GM18867 (cell line): ENCODE results near the gene LRP8.
A peak's percentile ranks its signal among the peaks of the same experiment; 100 is the strongest.

ENCODE experiments used
- ATAC-seq: cut with Tn5 transposase; IDR thresholded peaks from one replicate; pipeline ENCODE4 v1.9.1; 2021; ENCODE audit warnings: mild to moderate bottlenecking, moderate library complexity; ENCODE audit not compliant: unreplicated experiment

Gene LRP8

DNA sequence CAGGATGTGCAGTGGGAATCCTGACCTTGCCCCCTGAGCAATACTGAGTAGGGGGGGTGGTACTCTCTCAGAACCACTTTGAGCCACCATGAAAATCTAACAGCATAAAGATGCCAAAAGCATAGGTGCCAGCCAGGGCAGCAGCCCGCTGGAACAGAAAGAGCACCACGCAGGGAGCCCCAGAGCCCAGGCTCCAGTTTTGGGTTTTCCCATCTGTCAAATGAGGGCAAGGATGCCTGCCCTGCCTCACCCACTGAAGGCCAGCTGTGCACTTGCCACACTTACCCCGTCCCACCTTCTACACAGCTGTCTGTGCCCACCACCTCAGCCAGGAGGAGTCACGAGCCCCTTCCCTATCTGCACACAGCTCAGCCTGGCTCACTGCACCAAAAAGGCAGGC is 20.8 kb downstream of the LRP8 start:
- ATAC-seq, result no peak

GRCh38 chr1:53306168-53306567 is 21.7 kb downstream of the LRP8 start:
- no peak for ATAC-seq

DNA sequence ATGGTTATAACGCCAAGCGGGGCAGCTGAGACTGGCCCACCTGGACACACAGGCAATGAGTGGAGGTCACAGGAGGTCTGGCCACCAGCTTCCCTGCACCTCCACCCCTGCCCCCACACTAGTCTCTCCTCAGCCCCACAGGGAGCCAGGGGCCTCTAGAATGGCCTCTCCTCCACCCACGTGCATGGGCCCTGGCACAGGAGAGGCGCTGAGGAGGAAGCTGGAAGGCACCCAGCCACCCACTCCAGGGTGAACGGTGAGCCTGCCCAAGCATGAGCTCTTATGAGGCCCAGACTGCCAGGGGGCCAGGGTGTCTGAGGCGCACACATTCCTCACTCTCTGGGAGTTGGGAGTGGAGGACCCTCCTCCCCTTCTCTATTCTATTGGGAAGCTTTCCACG is 22.2 kb downstream of the LRP8 start:
- no peak for ATAC-seq

DNA sequence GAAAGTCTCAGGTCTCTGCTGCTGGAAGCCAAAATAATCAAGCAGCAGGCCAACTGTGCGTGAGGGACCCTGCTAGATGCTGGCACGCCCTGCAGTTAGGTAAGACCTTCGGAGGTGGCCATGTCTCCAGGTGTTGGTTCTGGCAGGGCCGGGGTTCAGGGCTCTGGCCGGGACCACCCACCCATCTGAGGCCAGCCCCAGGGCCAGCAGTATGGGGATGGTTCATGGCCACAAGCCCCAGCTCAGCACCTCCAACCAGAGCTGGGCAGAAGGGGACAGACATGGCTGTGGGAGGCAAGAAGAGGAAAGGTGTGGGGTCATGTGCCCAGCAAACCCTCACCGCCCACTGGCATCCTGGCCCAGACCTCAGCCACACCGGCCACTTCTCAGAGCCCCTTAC is 23.3 kb downstream of the LRP8 start:
- ATAC-seq, result no peak

DNA sequence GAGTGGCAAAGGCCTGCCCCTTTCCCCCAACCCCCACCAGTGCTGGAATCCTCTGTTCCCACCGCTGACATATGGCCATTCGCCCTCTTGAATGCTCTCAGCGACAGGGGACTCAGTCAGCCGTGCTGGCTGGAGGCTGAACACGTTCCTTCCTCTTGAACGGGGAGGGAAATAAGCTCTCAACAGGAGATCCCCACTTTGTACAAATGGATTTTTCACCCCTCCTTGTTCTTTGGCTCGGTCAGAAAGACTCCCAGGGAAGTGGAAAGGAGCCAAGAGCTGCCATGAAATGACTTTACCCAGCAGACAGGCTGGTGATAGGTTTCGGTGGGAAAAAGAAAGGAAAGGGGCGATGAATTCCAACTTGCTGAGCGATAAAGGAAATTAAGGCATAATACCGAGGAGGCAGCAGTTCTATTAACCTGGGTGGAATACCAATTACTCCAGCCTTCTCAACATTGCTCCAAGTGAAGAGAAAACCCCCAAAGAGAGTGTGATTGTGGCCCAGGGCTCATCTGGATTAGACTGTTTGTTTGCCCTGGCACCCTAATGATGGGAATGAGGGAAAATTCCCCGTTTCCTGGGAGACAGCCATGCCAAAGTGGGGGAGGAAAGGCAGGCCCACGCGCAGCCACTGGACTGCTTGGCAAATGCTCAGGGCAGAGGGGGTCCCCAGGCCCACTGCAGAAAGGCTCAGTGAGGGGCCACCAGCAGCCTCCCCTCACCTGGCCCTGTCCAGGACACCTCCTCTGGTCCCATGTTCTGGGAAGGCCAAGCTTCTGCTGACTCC is 23.9 kb downstream of the LRP8 start:
- no peak for ATAC-seq

DNA sequence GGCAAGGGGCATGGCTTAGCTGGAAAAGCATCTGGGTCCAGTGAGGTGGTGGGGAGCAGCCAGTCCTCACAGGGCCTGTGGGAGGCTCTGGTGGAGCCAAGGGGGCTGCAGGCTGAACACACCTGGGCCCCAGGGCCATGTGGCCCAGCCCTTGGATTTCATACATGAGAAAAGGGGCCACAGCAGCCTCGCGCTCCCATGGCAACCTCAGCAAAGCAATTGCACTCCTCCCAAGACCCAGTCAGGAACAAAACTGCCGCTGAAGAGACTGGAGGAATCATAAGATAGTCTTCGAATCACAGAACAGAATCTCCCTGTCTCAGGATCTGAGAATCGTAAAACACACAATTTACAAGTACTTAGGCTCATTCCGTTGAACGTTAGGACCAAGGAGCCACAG is 24.6 kb downstream of the LRP8 start:
- ATAC-seq, result no peak

GRCh38 chr1:53299233-53299632 is 28.6 kb downstream of the LRP8 start:
- no peak for ATAC-seq

DNA sequence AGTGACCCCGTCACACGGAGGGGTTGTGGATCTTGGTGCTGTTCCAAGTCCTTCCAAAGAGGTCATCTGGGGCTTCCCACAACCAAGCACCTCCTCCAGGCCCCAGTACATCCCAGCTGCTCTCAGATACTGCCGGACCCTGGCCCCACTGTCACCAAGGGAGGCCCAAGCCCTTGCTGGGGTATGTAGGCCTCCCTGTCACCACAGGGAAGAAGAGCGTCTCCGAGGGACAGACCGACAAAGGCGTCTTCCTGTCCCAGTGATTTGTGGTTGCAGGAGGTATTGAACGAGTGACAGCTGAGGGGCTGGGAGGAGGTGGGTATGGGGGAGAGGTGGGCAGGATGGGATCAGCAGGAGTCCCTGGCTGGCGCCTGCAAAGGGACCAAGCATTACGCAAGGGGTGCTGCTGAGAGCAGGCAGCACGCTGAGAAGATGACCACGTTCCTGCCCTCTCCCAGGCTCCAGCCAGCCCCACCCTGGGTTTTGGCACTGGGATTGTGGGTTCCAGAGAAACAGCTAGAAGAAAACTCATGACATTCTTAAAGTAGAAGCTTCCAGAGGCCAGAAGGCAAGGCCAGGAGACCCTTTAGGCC is 29.7 kb downstream of the LRP8 start:
- no peak for ATAC-seq

GRCh38 chr1:53297195-53297594 is 30.7 kb downstream of the LRP8 start:
- no peak for ATAC-seq

DNA sequence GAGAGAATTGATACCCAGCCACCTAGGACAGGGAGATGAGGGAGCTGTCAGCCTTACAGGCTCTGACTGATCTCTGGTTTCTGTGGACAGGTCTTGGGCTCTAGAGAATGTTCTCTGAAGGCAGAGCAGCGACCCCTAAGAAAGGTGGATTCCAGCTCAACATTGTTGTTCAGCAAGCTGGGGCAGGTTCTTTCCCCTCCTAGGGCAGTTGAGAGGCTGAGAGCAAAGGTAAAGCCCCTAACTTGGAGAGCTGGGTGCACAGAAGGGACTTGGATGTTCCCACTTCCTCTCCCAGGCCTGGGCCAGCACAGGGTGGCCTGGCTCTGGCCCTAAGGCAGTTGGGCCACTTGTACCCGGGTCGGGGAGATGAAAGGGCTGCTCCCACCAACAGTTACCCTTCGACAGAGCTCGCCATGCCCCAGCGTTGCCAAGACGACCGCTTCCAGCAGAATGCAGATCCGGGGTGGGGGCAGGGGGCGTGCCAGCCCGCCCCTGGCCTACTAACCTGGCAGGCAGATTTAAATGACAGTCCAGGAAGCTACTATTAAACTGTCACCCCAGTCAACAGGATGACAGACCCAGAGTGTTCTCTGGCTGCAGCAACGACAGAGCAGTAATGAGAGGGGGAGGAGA is 31.6 kb downstream of the LRP8 start:
- ATAC-seq, result no peak

- no peak for ATAC-seq
Measured at GRCh38 chr1:53295726-53296116, 32.1 kb downstream of the LRP8 start.

DNA sequence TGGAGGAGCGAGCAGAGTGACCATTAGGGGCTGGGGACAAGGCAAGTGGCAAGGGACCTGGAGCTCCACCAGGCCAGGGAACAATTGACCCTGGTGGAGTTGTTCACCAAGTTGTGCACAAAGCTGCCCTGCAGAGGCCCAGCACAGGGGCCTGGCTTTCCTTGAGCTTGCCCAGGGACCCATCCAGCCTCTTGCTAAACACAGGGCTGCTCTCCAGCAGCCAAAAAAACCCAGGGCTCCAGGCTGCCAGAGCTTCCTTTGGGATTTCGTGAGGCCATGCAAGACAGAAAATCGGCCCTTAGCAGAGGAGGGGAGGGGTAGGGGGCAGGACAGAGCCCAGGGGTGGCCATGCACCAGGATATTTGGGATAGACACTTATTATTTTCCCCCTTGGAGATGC is 32.6 kb downstream of the LRP8 start:
- ATAC-seq, result no peak

DNA sequence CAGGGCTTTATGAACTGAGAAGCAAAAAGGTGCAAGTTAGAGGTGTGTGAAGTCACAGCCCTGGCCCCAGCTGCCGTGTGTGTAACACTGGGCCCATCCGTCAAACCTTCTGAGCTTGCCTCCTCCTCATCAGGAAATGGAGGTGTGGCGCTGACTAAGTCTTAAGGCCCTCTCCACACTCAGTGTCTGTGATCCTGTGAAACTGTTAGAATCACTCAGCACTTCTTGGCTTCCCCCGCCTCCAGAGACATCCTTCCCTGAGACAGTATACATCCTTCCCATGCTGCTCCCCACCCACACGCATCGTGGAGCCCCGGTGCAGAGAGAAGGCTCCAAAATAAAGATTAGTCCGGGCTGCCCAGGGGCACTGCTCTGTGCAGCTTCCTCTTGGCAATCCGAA is 33.3 kb downstream of the LRP8 start:
- ATAC-seq, result no peak

- ATAC-seq, result no peak
Measured at GRCh38 chr1:53294061-53294460, 33.8 kb downstream of the LRP8 start.

DNA sequence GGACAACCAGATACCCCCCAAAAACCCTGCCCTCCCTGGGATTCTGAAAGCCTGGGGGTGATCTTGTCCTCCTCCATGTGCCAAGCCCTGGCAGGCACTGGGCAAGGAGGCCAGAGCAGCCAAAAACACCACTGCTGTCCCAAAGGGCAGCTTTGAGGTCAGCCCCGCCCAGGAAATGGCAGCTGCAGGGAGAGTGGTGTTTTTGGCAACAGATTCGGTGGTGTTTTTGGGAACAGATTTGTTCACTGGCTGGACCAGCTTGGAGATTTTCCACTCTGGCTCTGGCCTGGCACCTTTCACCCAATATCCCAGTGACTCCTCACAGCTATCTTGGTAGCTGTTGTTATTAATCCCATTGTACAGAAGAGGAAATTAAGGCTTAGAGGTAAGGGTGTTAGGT is 34.7 kb downstream of the LRP8 start:
- peak; percentile 11 for ATAC-seq

DNA sequence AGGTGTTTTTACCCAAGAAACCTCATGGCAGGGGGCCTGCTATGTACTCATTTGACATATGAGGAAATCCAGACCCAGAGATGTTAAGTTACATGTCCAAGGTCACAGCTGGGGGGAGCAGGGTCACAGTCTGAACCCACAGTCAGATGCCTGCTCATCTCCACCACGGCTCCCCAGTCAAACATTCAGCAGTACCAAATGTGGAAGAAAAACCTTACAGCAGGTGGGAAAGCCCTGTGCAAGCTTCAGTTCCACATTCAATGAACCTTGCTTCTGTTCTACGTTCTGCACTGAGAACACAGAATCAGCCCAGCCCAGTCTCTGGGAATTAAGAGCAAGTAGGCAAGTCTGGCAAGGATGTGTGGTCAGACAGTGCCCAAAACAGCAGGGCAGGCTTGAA is 35.2 kb downstream of the LRP8 start:
- ATAC-seq, result peak; percentile 65

- ATAC-seq, result no peak
Measured at GRCh38 chr1:53291574-53291973, 36.3 kb downstream of the LRP8 start.

GRCh38 chr1:53288790-53289429 is 39.0 kb downstream of the LRP8 start:
- ATAC-seq, result no peak

GRCh38 chr1:53288002-53288789 is 39.7 kb downstream of the LRP8 start:
- no peak for ATAC-seq

- ATAC-seq, result no peak
Measured at GRCh38 chr1:53286955-53287354, 40.9 kb downstream of the LRP8 start.
